GM23338 (cell line): Measurements from ENCODE around the gene MAP1LC3B. TPM values are rescaled to one million over a fixed set of nuclear protein-coding genes. Genes with fewer than 3 reads are reported as not detected.

Experiments used
- ATAC-seq: fragments of 200-7000 bp; cut with Tn5 transposase; 3 replicates; pipeline ENCODE4 v1.9.1; 2020
- DNase-seq: peaks from one replicate; pipeline ENCODE4 v3.0.0-alpha.2; 2015; ENCODE audit warnings: low spot score
- H2AFZ ChIP-seq: fragments of 200-600 bp; sonication (generic); 2 replicates; pipeline ENCODE4 v1.8.0; 2016; ENCODE audit warnings: antibody characterized with exemption, mild to moderate bottlenecking, moderate library complexity
- H3F3A ChIP-seq: fragments of 200-600 bp; sonication (generic); replicated peaks from 2 replicates; pipeline ENCODE4 v1.8.0; 2017; ENCODE audit warnings: antibody characterized with exemption, mixed run types, low read depth
- H3K27ac ChIP-seq: fragments of 200-600 bp; sonication (generic); 2 replicates; pipeline ENCODE4 v1.6.1; 2016; ENCODE audit warnings: low read depth
- H3K27me3 ChIP-seq: fragments of 200-600 bp; sonication (generic); 2 replicates; pipeline ENCODE4 v1.8.0; 2016; ENCODE audit warnings: mild to moderate bottlenecking, mixed run types, moderate library complexity; ENCODE audit not compliant: insufficient read depth
- H3K36me3 ChIP-seq: fragments of 200-600 bp; sonication (generic); 2 replicates; pipeline ENCODE4 v1.8.0; 2016; ENCODE audit warnings: mild to moderate bottlenecking; ENCODE audit not compliant: insufficient read depth
- H3K4me1 ChIP-seq: fragments of 200-600 bp; sonication (generic); 2 replicates; pipeline ENCODE4 v1.8.0; 2016; ENCODE audit warnings: mild to moderate bottlenecking, moderate library complexity; ENCODE audit not compliant: insufficient read depth
- H3K4me2 ChIP-seq: fragments of 200-600 bp; sonication (generic); 2 replicates; pipeline ENCODE4 v1.7.1; 2017; ENCODE audit warnings: mixed run types
- H3K4me3 ChIP-seq: fragments of 200-600 bp; sonication (generic); 2 replicates; pipeline ENCODE4 v1.6.1; 2016; ENCODE audit warnings: mixed run types
- H3K79me2 ChIP-seq: fragments of 200-600 bp; sonication (generic); replicated peaks from 2 replicates; pipeline ENCODE4 v1.8.0; 2017; ENCODE audit warnings: mild to moderate bottlenecking; ENCODE audit not compliant: insufficient read depth
- H3K9me2 ChIP-seq: fragments of 200-600 bp; sonication (generic); 2 replicates; pipeline ENCODE4 v1.8.0; 2017; ENCODE audit not compliant: insufficient read depth
- H4K20me1 ChIP-seq: fragments of 200-600 bp; sonication (generic); replicated peaks from 2 replicates; pipeline ENCODE4 v1.8.0; 2017; ENCODE audit warnings: mild to moderate bottlenecking; ENCODE audit not compliant: insufficient read depth
- H3K27ac Mint-ChIP-seq: 2 replicates; pipeline ENCODE4 v1.8.0; 2020; ENCODE audit warnings: inconsistent platforms, mild to moderate bottlenecking, moderate library complexity, mixed read lengths
- H3K27me3 Mint-ChIP-seq: 3 replicates; pipeline ENCODE4 v1.8.0; 2022; ENCODE audit warnings: low read depth, mild to moderate bottlenecking, moderate library complexity, mixed read lengths, inconsistent platforms; ENCODE audit not compliant: insufficient read depth, poor library complexity
- H3K36me3 Mint-ChIP-seq: 3 replicates; pipeline ENCODE4 v1.8.0; 2021; ENCODE audit warnings: low read depth, mild to moderate bottlenecking, inconsistent platforms, moderate library complexity, mixed read lengths
- H3K4me1 Mint-ChIP-seq: 3 replicates; pipeline ENCODE4 v1.8.0; 2020; ENCODE audit warnings: mild to moderate bottlenecking, inconsistent platforms, mixed read lengths
- H3K4me3 Mint-ChIP-seq: 3 replicates; pipeline ENCODE4 v1.8.0; 2021; ENCODE audit warnings: moderate library complexity, mild to moderate bottlenecking, inconsistent platforms, mixed read lengths
- H3K9me3 Mint-ChIP-seq: 3 replicates; pipeline ENCODE4 v1.8.0; 2020; ENCODE audit warnings: moderate library complexity, mild to moderate bottlenecking, inconsistent platforms, mixed read lengths
- EZH2 ChIP-seq: fragments of 200-600 bp; sonication (generic); IDR thresholded peaks from one replicate; pipeline ENCODE4 v1.8.0; 2017; ENCODE audit warnings: antibody characterized with exemption, mild to moderate bottlenecking, low read depth; ENCODE audit not compliant: unreplicated experiment
- EZH2phosphoT487 ChIP-seq: fragments of 200-600 bp; sonication (generic); IDR thresholded peaks from one replicate; pipeline ENCODE4 v1.8.1; 2018; ENCODE audit warnings: antibody characterized with exemption; ENCODE audit not compliant: unreplicated experiment
- NANOG ChIP-seq: IDR thresholded peaks from 2 replicates; pipeline ENCODE4 v1.6.1; 2016; ENCODE audit warnings: antibody characterized with exemption, borderline replicate concordance
- POLR2AphosphoS5 ChIP-seq: IDR thresholded peaks from 2 replicates; pipeline ENCODE4 v1.6.1; 2016; ENCODE audit warnings: antibody characterized with exemption, low read depth
- ZNF114 ChIP-seq: fragments of 250-450 bp; sonication (Bioruptor Pico); IDR thresholded peaks from 2 replicates; pipeline ENCODE4 v1.5.0; 2020; ENCODE audit warnings: mild to moderate bottlenecking, moderate library complexity
- polyA plus RNA-seq: library from polyadenylated mRNA; unstranded; fragments of >200 nt; fragmentation: Nextera tagmentation; extraction: Ambion mirVana; gene quantifications from 2 replicates; pipeline ENCODE4 v1.2.1, GENCODE V29; 2016
- total RNA-seq: library from RNA; depleted of rRNA; stranded (reverse); fragments of >200 nt; shearing (Covaris generic); gene quantifications from 2 replicates; pipeline ENCODE4 v1.2.3, GENCODE V29; 2014
- TF ChIP-seq, protein P1 (sequence below): fragments of 250-450 bp; sonication (Bioruptor Pico); IDR thresholded peaks from 2 replicates; pipeline ENCODE4 v1.5.0; 2020; ENCODE audit warnings: mild to moderate bottlenecking, moderate library complexity

Gene MAP1LC3B
- total and polyA plus RNA-seq, 2 experiments from 2014 or later: 35.9 to 80.2 TPM

DNA sequence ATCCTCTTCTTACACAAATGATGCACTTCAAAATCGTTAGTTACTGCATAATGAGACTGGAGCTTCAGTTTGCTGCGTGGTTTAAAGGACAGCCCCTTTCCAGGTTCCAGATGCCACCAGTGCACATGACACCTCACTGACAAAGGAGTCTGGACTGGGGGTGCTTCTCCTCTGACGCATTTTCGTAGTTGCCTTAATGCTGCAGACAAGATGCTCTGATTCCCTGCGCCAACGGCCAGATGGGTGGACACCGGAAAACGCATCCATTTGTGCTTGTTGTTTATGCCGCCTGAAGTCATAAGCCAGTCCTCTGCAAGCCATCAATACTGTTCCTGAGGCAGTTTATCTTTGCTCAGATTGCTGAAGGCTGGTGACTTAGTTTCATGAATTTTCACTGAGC is 24.6 kb upstream of the MAP1LC3B start:
- no peak for ATAC-seq
- Histone ChIP-seq H4K20me1 (peaks cover 29% of the 10 kb centered on the region; the same call in 1 of the 2 replicates), H3K27ac (no peak overlapping the region), H3K36me3 (no peaks in the 10 kb centered on the region), H3K4me3 (no peak overlapping the region), H3K27me3 (no peaks in the 10 kb centered on the region), H3K9me2 (no peaks in the 10 kb centered on the region), H3K79me2 (peaks cover 78% of the 10 kb centered on the region), H3K4me1 (no peaks in the 10 kb centered on the region), H2AFZ (no peak overlapping the region), H3K4me2 (no peak overlapping the region), H3F3A (no peaks in the 10 kb centered on the region)
- H3K4me3 Mint-ChIP-seq: no peak overlapping the region
- H3K9me3 Mint-ChIP-seq: no peaks in the 10 kb centered on the region
- H3K4me1 Mint-ChIP-seq: peaks cover 28% of the 10 kb centered on the region
- H3K36me3 Mint-ChIP-seq: no peaks in the 10 kb centered on the region
- H3K27ac Mint-ChIP-seq: no peak overlapping the region
- no peak for DNase-seq
- no peaks in the 10 kb centered on the region for H3K27me3 Mint-ChIP-seq
- TF ChIP-seq EZH2phosphoT487 (no peak), NANOG (no peak), POLR2AphosphoS5 (no peak), ZNF114 (CRISPR knock-in tag) (no peak), EZH2 (no peak)
- TF ChIP-seq, protein P1, sequence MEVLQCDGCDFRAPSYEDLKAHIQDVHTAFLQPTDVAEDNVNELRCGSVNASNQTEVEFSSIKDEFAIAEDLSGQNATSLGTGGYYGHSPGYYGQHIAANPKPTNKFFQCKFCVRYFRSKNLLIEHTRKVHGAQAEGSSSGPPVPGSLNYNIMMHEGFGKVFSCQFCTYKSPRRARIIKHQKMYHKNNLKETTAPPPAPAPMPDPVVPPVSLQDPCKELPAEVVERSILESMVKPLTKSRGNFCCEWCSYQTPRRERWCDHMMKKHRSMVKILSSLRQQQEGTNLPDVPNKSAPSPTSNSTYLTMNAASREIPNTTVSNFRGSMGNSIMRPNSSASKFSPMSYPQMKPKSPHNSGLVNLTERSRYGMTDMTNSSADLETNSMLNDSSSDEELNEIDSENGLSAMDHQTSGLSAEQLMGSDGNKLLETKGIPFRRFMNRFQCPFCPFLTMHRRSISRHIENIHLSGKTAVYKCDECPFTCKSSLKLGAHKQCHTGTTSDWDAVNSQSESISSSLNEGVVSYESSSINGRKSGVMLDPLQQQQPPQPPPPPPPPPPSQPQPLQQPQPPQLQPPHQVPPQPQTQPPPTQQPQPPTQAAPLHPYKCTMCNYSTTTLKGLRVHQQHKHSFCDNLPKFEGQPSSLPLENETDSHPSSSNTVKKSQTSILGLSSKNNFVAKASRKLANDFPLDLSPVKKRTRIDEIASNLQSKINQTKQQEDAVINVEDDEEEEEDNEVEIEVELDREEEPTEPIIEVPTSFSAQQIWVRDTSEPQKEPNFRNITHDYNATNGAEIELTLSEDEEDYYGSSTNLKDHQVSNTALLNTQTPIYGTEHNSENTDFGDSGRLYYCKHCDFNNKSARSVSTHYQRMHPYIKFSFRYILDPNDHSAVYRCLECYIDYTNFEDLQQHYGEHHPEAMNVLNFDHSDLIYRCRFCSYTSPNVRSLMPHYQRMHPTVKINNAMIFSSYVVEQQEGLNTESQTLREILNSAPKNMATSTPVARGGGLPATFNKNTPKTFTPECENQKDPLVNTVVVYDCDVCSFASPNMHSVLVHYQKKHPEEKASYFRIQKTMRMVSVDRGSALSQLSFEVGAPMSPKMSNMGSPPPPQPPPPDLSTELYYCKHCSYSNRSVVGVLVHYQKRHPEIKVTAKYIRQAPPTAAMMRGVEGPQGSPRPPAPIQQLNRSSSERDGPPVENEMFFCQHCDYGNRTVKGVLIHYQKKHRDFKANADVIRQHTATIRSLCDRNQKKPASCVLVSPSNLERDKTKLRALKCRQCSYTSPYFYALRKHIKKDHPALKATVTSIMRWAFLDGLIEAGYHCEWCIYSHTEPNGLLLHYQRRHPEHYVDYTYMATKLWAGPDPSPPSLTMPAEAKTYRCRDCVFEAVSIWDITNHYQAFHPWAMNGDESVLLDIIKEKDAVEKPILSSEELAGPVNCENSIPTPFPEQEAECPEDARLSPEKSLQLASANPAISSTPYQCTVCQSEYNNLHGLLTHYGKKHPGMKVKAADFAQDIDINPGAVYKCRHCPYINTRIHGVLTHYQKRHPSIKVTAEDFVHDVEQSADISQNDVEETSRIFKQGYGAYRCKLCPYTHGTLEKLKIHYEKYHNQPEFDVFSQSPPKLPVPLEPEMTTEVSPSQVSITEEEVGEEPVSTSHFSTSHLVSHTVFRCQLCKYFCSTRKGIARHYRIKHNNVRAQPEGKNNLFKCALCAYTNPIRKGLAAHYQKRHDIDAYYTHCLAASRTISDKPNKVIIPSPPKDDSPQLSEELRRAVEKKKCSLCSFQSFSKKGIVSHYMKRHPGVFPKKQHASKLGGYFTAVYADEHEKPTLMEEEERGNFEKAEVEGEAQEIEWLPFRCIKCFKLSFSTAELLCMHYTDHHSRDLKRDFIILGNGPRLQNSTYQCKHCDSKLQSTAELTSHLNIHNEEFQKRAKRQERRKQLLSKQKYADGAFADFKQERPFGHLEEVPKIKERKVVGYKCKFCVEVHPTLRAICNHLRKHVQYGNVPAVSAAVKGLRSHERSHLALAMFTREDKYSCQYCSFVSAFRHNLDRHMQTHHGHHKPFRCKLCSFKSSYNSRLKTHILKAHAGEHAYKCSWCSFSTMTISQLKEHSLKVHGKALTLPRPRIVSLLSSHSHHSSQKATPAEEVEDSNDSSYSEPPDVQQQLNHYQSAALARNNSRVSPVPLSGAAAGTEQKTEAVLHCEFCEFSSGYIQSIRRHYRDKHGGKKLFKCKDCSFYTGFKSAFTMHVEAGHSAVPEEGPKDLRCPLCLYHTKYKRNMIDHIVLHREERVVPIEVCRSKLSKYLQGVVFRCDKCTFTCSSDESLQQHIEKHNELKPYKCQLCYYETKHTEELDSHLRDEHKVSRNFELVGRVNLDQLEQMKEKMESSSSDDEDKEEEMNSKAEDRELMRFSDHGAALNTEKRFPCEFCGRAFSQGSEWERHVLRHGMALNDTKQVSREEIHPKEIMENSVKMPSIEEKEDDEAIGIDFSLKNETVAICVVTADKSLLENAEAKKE: no peak
